Upper lobe of left lung (tissue), 6 donors: Measurements from ENCODE around the gene ARNT2. TPM values are rescaled to one million over a fixed set of nuclear protein-coding genes. Genes with fewer than 3 reads are reported as not detected.

Experiments used
- ATAC-seq, 2 donors: fragments of 200-7000 bp; cut with Tn5 transposase; one replicate each; pipeline ENCODE4 v1.9.1; 2022; ENCODE audit warnings: mild to moderate bottlenecking in 2 of 2, moderate library complexity in 2 of 2; ENCODE audit not compliant: low FRiP score in 2 of 2
- DNase-seq, 2 donors: peaks; one replicate each; pipeline ENCODE4 v3.0.0-alpha.2; 2019 to 2020
- H3K27ac ChIP-seq, 4 donors: fragments of 200-600 bp; sonication (generic); one replicate each; pipeline ENCODE4 v1.5.1; 2016 to 2019
- H3K27me3 ChIP-seq, 4 donors: fragments of 200-600 bp; sonication (generic); one replicate each; pipeline ENCODE4 v1.5.1; 2017 to 2019
- H3K36me3 ChIP-seq, 4 donors: fragments of 200-600 bp; sonication (generic); one replicate each; pipeline ENCODE4 v1.5.1; 2016 to 2019
- H3K4me1 ChIP-seq, 4 donors: fragments of 200-600 bp; sonication (generic); one replicate each; pipeline ENCODE4 v1.5.1; 2018 to 2019
- H3K4me3 ChIP-seq, 4 donors: fragments of 200-600 bp; sonication (generic); one replicate each; pipeline ENCODE4 v1.5.1; 2017 to 2019; ENCODE audit warnings: mild to moderate bottlenecking in 2 of 4, moderate library complexity in 1 of 4
- H3K9me3 ChIP-seq, 4 donors: fragments of 200-600 bp; sonication (generic); one replicate each; pipeline ENCODE4 v1.5.1; 2018 to 2019
- CTCF ChIP-seq, 6 experiments: fragments of 450-650 bp in 4 of 6; fragments of 200-600 bp in 2 of 6; sonication (generic) in 2 of 6; IDR thresholded peaks; one replicate each; pipeline ENCODE4 v1.5.1; 2016 to 2019; ENCODE audit warnings: antibody characterized with exemption in 6 of 6
- EP300 ChIP-seq, 4 donors: sonication (generic); formaldehyde crosslinking; IDR thresholded peaks; one replicate each; pipeline ENCODE4 v1.5.1; 2017; ENCODE audit warnings: antibody characterized with exemption in 4 of 4, control low read depth in 2 of 4
- POLR2A ChIP-seq, 4 donors: fragments of 450-650 bp; IDR thresholded peaks; one replicate each; pipeline ENCODE4 v1.5.1; 2016 to 2017; ENCODE audit warnings: antibody characterized with exemption in 4 of 4, mild to moderate bottlenecking in 2 of 4
- POLR2AphosphoS5 ChIP-seq, 2 donors: sonication (generic); formaldehyde crosslinking; IDR thresholded peaks; one replicate each; pipeline ENCODE4 v1.5.1; 2017; ENCODE audit warnings: antibody characterized with exemption in 2 of 2
- WGBS, 2 donors: methylation state at CpG; one replicate each; pipeline ENCODE4 v1.1.5; 2017 to 2018; 5-methylcytosine and 5-hydroxymethylcytosine counted together
- total RNA-seq, 6 donors: library from RNA; depleted of rRNA in 4 of 6; stranded (reverse); fragments of >200 nt in 4 of 6; gene quantifications; one replicate each; pipeline versions ENCODE4 v1.1.0 to v1.2.1, GENCODE V29; 2016 to 2021
- donor health status: DM: no; HTN: no; CAD: no; lungs with moderate emphysema.
- donor health status: DM: no; HTN: yes; CAD: no; lungs with severe emphysema.

The ARNT2 gene
- total RNA-seq, 6 donors from 2014 or later: 4.7 to 26.9 (median 8.4) TPM

DNA sequence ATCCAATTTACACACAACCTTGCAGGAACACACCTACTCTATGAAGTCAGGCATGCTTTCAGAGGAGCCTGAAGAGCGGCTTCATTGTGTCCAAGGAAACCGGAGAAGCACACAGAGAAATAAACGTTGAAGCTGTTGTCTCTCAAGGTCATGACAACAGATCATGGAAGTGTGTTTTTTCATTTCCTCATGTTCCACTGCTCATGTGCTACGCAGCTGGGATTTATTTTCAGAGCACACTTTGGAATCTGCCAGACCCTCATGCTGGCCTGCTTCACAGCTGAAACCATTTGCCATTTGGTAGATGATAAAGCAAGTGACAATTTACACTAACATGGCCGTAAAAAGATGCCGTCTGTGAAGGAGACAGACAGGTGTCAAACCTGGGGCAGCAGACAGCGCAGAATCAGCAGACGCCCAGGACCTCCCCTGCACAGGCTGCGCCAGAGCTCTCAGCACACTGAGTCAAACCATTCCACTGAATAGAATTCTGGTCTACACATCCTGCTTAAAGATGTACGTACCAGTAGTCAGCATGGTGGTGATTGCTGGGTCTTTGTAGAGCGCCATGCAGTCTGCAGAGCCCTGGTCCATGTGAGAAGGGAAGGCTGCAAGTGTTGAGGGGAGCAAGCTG, 99.3 kb downstream of the ARNT2 start:
- no peak overlapping the region for H3K4me3 ChIP-seq
- peaks cover 0 to 5% (median 2%) of the 10 kb centered on the region in 4 donors for H3K4me1 ChIP-seq
- ATAC-seq: peak in 1 of 2 donors; percentile 24
- peaks cover 0 to 2% (median 0%) of the 10 kb centered on the region in 4 donors for H3K9me3 ChIP-seq
- no peaks in the 10 kb centered on the region for H3K27me3 ChIP-seq
- H3K36me3 ChIP-seq: no peaks in the 10 kb centered on the region
- peak overlapping the region; percentile 14 to 64 (median 34) for H3K27ac ChIP-seq
- TF ChIP-seq POLR2AphosphoS5 (IDR thresholded peaks at IDR 0.05): peak in 1 of 2 donors; percentile 61
- no peak for TF ChIP-seq EP300 (IDR thresholded peaks at IDR 0.05)
- TF ChIP-seq CTCF (IDR thresholded peaks at IDR 0.05): no peak
- no peak for TF ChIP-seq POLR2A (IDR thresholded peaks at IDR 0.05)
- DNase-seq: no peak
- WGBS, 2 donors: 76 to 80% methylated on average over 11 of the region's 11 CpGs

GRCh38 chr15:80504931-80505330, 100.7 kb downstream of the ARNT2 start:
- H3K4me1 ChIP-seq: peaks cover 0 to 5% (median 2%) of the 10 kb centered on the region in 4 donors
- H3K27me3 ChIP-seq: no peaks in the 10 kb centered on the region
- ATAC-seq (no peak), DNase-seq (no peak)
- H3K9me3 ChIP-seq: peaks cover 0 to 2% (median 0%) of the 10 kb centered on the region in 4 donors
- TF ChIP-seq EP300 (IDR thresholded peaks at IDR 0.05): no peak
- TF ChIP-seq POLR2A (IDR thresholded peaks at IDR 0.05): no peak
- TF ChIP-seq POLR2AphosphoS5 (IDR thresholded peaks at IDR 0.05): no peak
- no peak for TF ChIP-seq CTCF (IDR thresholded peaks at IDR 0.05)
- no peak overlapping the region for H3K4me3 ChIP-seq
- H3K27ac ChIP-seq: no peak overlapping the region
- WGBS, 2 donors: 93 to 94% methylated on average over 9 of the region's 9 CpGs
- no peaks in the 10 kb centered on the region for H3K36me3 ChIP-seq

GRCh38 chr15:80506286-80506893, 102.2 kb downstream of the ARNT2 start:
- no peak for TF ChIP-seq POLR2AphosphoS5 (IDR thresholded peaks at IDR 0.05)
- TF ChIP-seq EP300 (IDR thresholded peaks at IDR 0.05): no peak
- TF ChIP-seq CTCF (IDR thresholded peaks at IDR 0.05): no peak
- TF ChIP-seq POLR2A (IDR thresholded peaks at IDR 0.05): no peak
- H3K27ac ChIP-seq: no peak overlapping the region
- no peaks in the 10 kb centered on the region for H3K36me3 ChIP-seq
- 93 to 96% methylated on average over 5 of the region's 5 CpGs for WGBS, 2 donors
- no peak overlapping the region for H3K4me3 ChIP-seq
- H3K9me3 ChIP-seq: peaks cover 0 to 2% (median 0%) of the 10 kb centered on the region in 4 donors
- peaks cover 0 to 5% (median 2%) of the 10 kb centered on the region in 4 donors for H3K4me1 ChIP-seq
- ATAC-seq: no peak
- no peaks in the 10 kb centered on the region for H3K27me3 ChIP-seq
- no peak for DNase-seq

DNA sequence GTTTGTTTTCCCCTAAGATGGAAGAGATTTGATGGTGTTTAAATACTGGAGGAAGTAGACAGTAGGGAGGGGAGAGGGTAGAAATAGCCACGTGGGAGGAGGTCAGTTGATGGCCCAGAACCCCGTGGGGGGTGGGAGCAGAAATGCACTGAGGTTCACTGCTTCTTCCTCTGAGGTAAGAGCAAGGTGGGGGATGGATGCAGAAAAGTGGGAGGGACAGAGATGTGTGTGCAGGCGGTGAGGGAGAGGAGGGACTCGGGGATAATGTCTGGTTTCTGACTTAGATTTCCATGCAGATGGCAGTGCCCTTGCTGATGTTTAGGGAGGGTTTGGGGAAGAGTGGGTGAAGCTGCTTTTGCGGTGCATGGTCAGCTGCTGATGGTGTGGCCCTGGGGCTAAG, 102.9 kb downstream of the ARNT2 start:
- Histone ChIP-seq H3K9me3 (peaks cover 0 to 2% (median 0%) of the 10 kb centered on the region in 4 donors), H3K27ac (no peak overlapping the region), H3K4me3 (no peak overlapping the region), H3K27me3 (no peaks in the 10 kb centered on the region), H3K4me1 (peaks cover 0 to 5% (median 2%) of the 10 kb centered on the region in 4 donors), H3K36me3 (no peaks in the 10 kb centered on the region)
- WGBS, 2 donors: 66 to 67% methylated on average over 5 of the region's 5 CpGs
- DNase-seq (no peak), ATAC-seq (no peak)
- TF ChIP-seq EP300 (IDR thresholded peaks at IDR 0.05): no peak
- no peak for TF ChIP-seq POLR2A (IDR thresholded peaks at IDR 0.05)
- TF ChIP-seq CTCF (IDR thresholded peaks at IDR 0.05): no peak
- no peak for TF ChIP-seq POLR2AphosphoS5 (IDR thresholded peaks at IDR 0.05)
